Endodermal cell (in vitro differentiated cells): ENCODE data around the gene GDF10. TPM values are rescaled to one million over a fixed set of nuclear protein-coding genes. Genes with fewer than 3 reads are reported as not detected.

Source experiments
- DNase-seq: peaks from one replicate; pipeline ENCODE4 v3.0.0-alpha.2; 2017
- H3K27ac ChIP-seq: 2 replicates; pipeline ENCODE4 v1.5.1; 2013; ENCODE audit warnings: mild to moderate bottlenecking, low read depth, low read length, moderate library complexity
- H3K27me3 ChIP-seq: 2 replicates; pipeline ENCODE4 v1.6.1; 2013; ENCODE audit warnings: mild to moderate bottlenecking, low read length, moderate library complexity; ENCODE audit not compliant: insufficient read depth, control insufficient read depth, poor library complexity, severe bottlenecking
- H3K36me3 ChIP-seq: 2 replicates; pipeline ENCODE4 v1.7.0; 2013; ENCODE audit warnings: mild to moderate bottlenecking, low read length, moderate library complexity; ENCODE audit not compliant: control insufficient read depth, insufficient read depth
- H3K4me1 ChIP-seq: one replicate; pipeline ENCODE4 v1.7.0; 2013; ENCODE audit warnings: low read length; ENCODE audit not compliant: control insufficient read depth, insufficient read depth
- H3K4me3 ChIP-seq: 2 replicates; pipeline ENCODE4 v1.5.1; 2013; ENCODE audit warnings: mild to moderate bottlenecking, low read length, moderate library complexity
- H3K9ac ChIP-seq: 2 replicates; pipeline ENCODE4 v1.6.1; 2013; ENCODE audit warnings: mild to moderate bottlenecking, low read length, moderate library complexity; ENCODE audit not compliant: poor library complexity, severe bottlenecking; ENCODE audit errors: extremely low read depth
- H3K9me3 ChIP-seq: 2 replicates; pipeline ENCODE4 v1.6.1; 2013; ENCODE audit warnings: mild to moderate bottlenecking, low read length, moderate library complexity; ENCODE audit not compliant: control insufficient read depth
- H3K27ac Mint-ChIP-seq: 2 replicates; pipeline ENCODE4 v1.8.0; 2020; ENCODE audit warnings: mixed read lengths
- H3K27me3 Mint-ChIP-seq: 2 replicates; pipeline ENCODE4 v1.8.0; 2021; ENCODE audit warnings: mild to moderate bottlenecking, mixed read lengths; ENCODE audit not compliant: insufficient read depth
- H3K36me3 Mint-ChIP-seq: 2 replicates; pipeline ENCODE4 v1.8.0; 2020; ENCODE audit warnings: low read depth, mixed read lengths
- H3K4me1 Mint-ChIP-seq: 2 replicates; pipeline ENCODE4 v1.8.0; 2020; ENCODE audit warnings: mixed read lengths
- H3K4me3 Mint-ChIP-seq: 2 replicates; pipeline ENCODE4 v1.8.0; 2020; ENCODE audit warnings: mild to moderate bottlenecking, moderate library complexity, mixed read lengths
- H3K9me3 Mint-ChIP-seq: 2 replicates; pipeline ENCODE4 v1.8.0; 2020; ENCODE audit warnings: mild to moderate bottlenecking, mixed read lengths
- WGBS, 2 experiments: methylation state at CpG; one replicate each; pipeline versions ENCODE4 v1.1.5 to v1.1.7; 2013; ENCODE audit warnings: missing lambda C conversion rate in 2 of 2, mixed read lengths in 1 of 2; ENCODE audit not compliant: insufficient coverage in 1 of 2, insufficient read length in 1 of 2; 5-methylcytosine and 5-hydroxymethylcytosine counted together
- total RNA-seq, 2 donors: library from RNA; stranded (reverse); fragmentation: NEBNext Ultra II Directional in 1 of 2; extraction: Animal tissue kit (Norgen Biotek cat#: 25700) in 1 of 2; gene quantifications; 2 replicates in 1 of 2; 3 replicates in 1 of 2; pipeline ENCODE4 v1.2.1, GENCODE V29; 2021
- TF ChIP-seq, protein P1 (sequence below): fragments of 200-600 bp; sonication (generic); conservative IDR thresholded peaks from 2 replicates; pipeline ENCODE4 v1.5.0; 2021; ENCODE audit warnings: antibody characterized with exemption, mild to moderate bottlenecking

The GDF10 gene
- total RNA-seq, 2 donors from 2014 or later, result not detected

DNA sequence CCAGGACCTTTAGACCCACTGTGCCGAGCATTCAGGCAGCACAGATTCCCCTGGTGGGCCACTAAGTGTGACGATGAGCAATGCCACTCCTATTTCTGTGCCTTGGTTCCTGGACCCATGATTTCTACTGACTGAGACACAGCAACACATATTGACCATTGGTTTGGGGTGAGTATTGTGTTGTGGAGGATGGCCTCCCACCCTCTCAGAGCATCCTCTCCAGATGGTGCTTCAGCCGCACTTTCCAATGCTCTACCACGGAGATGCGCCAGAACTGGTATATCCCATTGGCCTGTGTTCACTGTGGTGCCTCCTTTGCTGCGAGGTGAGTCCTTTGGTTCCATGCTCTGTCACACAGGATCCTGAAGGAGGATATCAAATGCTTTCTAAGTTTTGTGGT lies 10.1 kb upstream of the GDF10 start:
- Mint-ChIP-seq H3K4me3 (no peak overlapping the region), H3K27ac (no peak overlapping the region), H3K27me3 (peaks cover 27% of the 10 kb centered on the region), H3K9me3 (no peaks in the 10 kb centered on the region), H3K4me1 (no peaks in the 10 kb centered on the region), H3K36me3 (no peaks in the 10 kb centered on the region)
- H3K27me3 ChIP-seq, result peaks cover under 1% of the 10 kb centered on the region
- no peaks in the 10 kb centered on the region for H3K9me3 ChIP-seq
- no peak for DNase-seq
- H3K36me3 ChIP-seq, result no peaks in the 10 kb centered on the region
- no peak overlapping the region for H3K27ac ChIP-seq
- no peak overlapping the region for H3K9ac ChIP-seq
- TF ChIP-seq, protein P1, sequence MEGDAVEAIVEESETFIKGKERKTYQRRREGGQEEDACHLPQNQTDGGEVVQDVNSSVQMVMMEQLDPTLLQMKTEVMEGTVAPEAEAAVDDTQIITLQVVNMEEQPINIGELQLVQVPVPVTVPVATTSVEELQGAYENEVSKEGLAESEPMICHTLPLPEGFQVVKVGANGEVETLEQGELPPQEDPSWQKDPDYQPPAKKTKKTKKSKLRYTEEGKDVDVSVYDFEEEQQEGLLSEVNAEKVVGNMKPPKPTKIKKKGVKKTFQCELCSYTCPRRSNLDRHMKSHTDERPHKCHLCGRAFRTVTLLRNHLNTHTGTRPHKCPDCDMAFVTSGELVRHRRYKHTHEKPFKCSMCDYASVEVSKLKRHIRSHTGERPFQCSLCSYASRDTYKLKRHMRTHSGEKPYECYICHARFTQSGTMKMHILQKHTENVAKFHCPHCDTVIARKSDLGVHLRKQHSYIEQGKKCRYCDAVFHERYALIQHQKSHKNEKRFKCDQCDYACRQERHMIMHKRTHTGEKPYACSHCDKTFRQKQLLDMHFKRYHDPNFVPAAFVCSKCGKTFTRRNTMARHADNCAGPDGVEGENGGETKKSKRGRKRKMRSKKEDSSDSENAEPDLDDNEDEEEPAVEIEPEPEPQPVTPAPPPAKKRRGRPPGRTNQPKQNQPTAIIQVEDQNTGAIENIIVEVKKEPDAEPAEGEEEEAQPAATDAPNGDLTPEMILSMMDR, result no peak
- H3K4me1 ChIP-seq, result no peaks in the 10 kb centered on the region
- no peak overlapping the region for H3K4me3 ChIP-seq
- 94 to 100% methylated on average over 3 to 6 of the region's 6 CpGs for WGBS, 2 experiments

DNA sequence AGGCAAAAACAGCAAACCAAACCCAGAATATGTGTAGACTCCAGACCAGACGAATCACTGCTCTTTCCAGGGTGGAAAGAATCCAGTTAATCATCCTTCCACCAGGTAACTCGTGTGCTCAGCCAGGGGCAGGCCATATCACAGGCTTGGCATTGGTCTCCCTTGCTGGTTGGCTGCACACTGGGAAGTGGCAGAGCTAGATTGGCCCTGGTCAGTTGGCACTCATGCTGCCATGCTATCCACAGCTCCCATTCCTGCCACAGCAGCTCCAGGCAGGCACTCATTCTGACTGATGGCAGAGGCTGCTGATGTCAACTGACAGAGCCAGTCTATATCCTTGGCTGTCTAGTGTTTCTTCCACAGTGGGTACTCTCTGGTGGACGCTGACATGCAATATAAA lies 9.7 kb upstream of the GDF10 start:
- TF ChIP-seq, protein P1, result no peak
- Mint-ChIP-seq H3K36me3 (no peaks in the 10 kb centered on the region), H3K4me1 (no peaks in the 10 kb centered on the region), H3K27me3 (peaks cover 27% of the 10 kb centered on the region), H3K27ac (no peak overlapping the region), H3K9me3 (no peaks in the 10 kb centered on the region), H3K4me3 (no peak overlapping the region)
- 83 to 88% methylated on average over 3 of the region's 3 CpGs for WGBS, 2 experiments
- no peak overlapping the region for H3K27ac ChIP-seq
- H3K4me1 ChIP-seq, result no peaks in the 10 kb centered on the region
- H3K9ac ChIP-seq, result no peak overlapping the region
- peaks cover 4% of the 10 kb centered on the region for H3K27me3 ChIP-seq
- no peak overlapping the region for H3K4me3 ChIP-seq
- no peak for DNase-seq
- no peaks in the 10 kb centered on the region for H3K9me3 ChIP-seq
- H3K36me3 ChIP-seq, result no peaks in the 10 kb centered on the region

DNA sequence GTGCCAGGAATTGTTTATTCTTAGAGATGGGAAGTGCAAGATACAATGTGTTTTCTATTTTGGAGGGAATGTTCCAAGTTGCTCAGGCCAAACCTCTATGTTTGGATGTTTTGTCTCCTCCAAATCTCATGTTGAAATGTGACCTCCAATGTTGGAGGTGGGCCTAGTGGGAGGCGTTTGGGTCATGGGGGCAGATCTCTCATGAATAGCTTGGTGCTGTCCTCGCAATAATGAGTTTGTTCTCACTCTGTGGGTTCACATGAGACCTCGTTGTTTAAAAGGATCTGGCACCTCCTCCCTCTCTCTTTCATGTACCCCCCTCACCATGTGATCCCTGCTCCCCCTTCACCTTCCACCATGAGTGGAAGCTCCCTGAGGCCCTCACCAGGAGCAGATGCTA lies 8.3 kb upstream of the GDF10 start:
- no peak overlapping the region for H3K27ac ChIP-seq
- Mint-ChIP-seq H3K4me1 (no peaks in the 10 kb centered on the region), H3K4me3 (no peak overlapping the region), H3K36me3 (no peaks in the 10 kb centered on the region), H3K27ac (no peak overlapping the region), H3K9me3 (no peaks in the 10 kb centered on the region), H3K27me3 (peaks cover 16% of the 10 kb centered on the region)
- H3K4me1 ChIP-seq, result no peaks in the 10 kb centered on the region
- H3K27me3 ChIP-seq, result peaks cover 12% of the 10 kb centered on the region
- H3K9ac ChIP-seq, result no peak overlapping the region
- no peak for DNase-seq
- TF ChIP-seq, protein P1, result no peak
- H3K36me3 ChIP-seq, result no peaks in the 10 kb centered on the region
- 90% methylated on average over 3 of the region's 3 CpGs; no CpG with 5 or more reads in 1 of the 2 experiments for WGBS, 2 experiments
- no peak overlapping the region for H3K4me3 ChIP-seq
- no peaks in the 10 kb centered on the region for H3K9me3 ChIP-seq
